ENCODE data around the gene UQCC3.
"Not testable (repeated sequence)": the region's sequence is repeated elsewhere in the genome, so short reads cannot be mapped to it uniquely, and the experiment has no call there.

Gene UQCC3

DNA sequence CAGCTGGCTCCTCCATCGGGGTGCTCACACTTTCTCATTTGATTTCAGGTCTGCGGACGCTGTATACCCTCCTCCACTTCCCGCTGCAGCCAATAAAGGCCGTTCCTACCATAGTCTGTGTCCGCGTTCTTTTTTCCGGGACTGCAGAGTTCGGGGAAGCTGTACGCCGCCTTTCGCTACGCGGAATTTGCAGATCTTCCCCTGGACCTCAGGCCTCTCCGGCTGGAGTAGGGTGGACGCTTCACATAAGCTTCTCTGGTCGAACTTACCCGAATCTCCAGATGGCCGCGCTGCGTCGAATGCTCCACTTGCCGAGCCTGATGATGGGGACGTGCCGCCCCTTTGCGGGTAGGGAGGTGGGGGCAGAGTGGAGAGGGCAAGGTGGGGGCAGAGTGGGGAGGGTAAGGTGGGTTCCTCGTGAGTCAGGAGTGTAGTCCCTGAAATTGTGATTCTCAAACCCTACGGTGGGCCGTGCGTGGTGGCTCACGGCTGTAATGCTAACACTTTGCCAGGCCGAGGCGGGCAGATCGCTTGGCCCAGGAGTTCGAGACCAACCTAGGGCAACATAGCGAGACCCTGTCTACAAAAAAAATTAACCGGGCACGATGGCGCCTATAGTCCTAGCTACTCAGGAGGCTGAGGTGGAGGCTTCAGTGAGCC, 5.7 kb upstream of the UQCC3 start:
- in situ Hi-C loops (cut with MboI; ENCODE audit: low sequenced_read_pairs) = no loop called here

DNA sequence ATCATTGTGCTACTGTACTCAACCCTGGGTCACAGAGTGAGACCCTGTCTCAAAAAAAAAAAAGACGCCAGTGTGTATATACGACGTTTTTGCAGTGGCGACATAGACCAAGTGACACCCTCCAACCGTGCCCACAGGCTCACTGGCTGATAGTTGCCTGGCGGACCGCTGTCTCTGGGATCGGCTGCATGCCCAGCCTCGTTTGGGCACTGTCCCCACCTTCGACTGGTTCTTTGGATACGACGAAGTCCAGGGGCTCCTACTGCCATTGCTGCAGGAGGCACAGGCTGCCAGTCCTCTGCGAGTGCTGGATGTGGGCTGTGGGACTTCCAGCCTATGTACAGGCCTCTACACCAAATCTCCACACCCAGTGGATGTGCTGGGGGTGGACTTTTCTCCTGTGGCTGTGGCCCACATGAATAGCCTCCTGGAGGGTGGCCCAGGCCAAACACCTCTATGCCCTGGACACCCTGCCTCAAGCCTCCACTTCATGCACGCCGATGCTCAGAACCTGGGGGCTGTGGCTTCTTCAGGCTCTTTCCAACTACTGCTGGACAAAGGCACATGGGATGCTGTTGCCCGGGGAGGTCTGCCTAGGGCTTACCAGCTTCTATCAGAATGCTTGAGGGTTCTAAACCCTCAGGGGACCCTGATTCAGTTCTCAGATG, 5.1 kb upstream of the UQCC3 start:
- in situ Hi-C loops (cut with MboI; ENCODE audit: low sequenced_read_pairs) = no loop called here

DNA sequence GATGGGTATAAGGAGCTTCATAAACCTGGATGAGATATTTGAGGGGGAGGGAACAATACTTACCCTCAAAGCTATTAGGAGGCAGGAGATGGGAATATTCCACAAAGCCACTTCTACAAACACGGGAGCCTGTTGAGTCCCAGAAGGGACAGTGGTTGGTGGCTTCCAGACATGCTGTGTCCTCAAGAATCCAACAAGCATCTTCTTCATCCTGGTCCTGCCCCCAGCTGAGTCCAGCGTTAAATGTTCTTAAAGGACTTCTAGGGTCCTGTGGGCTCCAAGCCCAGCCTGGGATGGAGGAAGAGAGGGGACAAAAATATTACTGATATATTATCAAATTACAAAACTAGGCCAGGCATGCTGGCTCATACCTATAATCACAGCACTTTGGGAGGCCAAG, 4.0 kb upstream of the UQCC3 start:
- in situ Hi-C loops (cut with MboI; ENCODE audit: low sequenced_read_pairs) = no loop called here

DNA sequence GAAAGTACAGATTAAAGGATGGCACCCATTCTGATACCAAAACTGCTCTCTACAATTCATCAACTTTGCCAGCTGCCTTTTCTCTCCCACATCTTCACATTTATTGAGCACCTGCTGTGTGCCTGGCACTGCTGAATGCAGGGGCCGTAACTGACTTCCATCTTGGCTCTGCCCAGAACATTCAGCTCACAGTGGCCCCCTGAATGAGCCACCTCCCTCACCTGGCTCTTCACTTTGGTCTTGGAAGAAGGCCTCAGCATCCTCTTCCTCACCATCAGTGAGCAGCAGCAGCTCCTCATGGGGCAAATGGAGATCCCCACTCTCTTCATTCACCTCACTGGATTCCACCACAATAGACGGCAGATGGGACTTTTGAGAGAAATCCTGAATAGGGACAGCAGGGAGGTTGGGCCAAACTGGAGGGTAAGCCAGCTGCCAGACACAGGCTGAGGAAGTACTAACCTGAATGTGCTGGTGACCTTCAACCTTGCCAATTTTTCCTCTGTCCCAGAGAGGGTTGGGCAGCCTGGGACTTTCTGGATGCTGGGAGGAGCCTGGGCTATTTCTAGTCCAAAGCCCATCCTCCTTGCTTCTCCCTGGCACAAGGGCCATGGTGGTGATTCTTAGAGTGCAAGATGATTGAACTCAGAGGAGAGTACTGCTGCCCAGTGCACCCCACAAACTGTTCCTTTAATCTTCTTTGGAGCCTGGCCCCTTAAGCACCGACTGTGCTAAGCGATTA, 1.9 kb upstream of the UQCC3 start:
- in situ Hi-C loops (cut with MboI; ENCODE audit: low sequenced_read_pairs) = no loop called here

DNA sequence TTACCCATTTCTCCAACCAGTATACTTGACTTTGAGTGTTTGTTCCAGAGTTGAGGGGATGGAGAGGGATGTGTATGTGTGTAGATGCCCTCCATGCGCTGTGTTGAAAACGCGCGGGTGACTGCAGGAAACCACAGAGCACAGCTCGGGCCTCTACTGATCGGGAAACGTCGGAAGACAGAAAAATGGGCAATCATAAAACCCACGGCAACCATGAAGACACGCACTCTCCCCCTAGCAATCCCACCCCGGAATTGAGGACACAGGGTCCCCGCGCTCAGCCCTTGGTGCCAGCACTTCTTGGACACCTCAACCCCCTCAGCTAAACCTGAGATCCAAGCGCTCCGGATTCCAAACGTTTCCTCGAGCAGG, 251 bp upstream of the UQCC3 start:
- in situ Hi-C loops (cut with MboI; ENCODE audit: low sequenced_read_pairs) = no loop called here

DNA sequence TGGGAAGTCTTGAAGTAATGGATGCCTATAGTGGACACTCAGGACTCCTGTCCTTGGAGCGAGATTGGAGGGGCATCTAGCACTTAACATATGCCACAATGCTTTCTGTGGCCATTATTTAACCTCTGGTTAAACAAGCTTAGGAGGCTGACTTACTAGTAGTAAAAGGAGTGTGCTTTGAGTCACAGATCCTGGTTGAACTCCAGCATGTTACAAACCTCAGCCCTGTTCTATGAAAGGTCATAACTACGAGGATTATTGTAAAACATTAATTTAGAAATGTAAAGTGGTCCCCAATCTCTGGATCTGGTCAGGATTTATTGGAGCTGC, 1.7 kb downstream of the UQCC3 start:
- in situ Hi-C loops (cut with MboI; ENCODE audit: low sequenced_read_pairs) = no loop called here

DNA sequence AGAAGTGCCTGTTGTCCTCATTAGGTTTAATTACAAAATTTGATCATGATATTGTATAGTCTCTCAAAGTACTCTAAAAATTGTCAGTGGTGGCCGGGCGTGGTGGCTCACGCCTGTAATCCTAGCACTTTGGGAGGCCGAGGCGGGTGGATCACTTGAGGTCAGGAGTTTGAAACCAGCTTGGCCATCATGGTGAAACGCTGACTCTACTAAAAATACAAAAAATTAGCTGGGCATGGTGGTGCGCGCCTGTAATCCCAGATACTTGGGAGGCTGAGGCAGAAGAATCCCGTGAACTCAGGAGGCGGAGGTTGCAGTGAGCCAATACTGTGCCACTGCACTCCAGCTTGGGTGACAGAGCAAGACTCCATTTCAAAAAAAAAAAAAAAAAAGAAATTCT, 3.9 kb downstream of the UQCC3 start:
- in situ Hi-C loops (cut with MboI; ENCODE audit: low sequenced_read_pairs) = not testable (repeated sequence)

DNA sequence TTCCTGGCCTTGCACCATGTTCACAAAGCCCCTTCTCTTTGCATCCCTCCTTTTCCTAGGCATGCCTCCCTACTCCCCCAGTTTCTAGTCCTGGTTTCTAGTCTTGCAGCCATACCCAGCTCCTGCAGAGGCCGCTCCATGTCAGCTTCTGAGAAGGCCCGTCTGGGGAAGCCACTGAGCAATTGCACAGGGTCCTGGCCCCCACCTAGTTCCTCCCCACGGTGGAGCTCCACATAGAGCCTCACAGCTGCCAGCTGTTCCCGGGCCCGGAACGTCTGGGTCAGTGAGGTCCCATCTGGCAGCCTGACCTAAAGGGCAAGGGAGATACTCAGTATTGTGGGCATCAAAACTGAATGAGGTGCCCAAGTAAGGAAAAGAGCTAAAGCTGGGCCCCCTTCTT, 5.2 kb downstream of the UQCC3 start:
- in situ Hi-C loops (cut with MboI; ENCODE audit: low sequenced_read_pairs) = no loop called here

DNA sequence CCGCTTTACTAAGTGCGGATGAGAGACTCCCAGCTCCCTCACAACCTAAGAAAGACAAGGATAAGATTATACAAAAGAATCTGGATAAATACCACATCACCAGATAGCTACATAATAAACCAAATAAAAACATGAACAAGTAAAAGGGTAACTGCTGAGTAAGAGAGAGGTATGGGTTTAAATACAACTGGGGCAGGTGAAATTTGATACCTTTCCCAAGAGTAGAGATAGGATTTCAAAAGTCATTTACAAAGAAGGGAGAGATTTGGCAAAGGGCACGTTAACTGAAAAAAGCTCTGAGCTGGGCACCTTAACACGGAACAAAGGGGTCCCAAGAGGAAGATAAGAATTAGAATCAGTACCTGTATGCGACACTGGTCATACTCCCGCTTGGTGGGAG, 5.7 kb downstream of the UQCC3 start:
- in situ Hi-C loops (cut with MboI; ENCODE audit: low sequenced_read_pairs) = no loop called here

DNA sequence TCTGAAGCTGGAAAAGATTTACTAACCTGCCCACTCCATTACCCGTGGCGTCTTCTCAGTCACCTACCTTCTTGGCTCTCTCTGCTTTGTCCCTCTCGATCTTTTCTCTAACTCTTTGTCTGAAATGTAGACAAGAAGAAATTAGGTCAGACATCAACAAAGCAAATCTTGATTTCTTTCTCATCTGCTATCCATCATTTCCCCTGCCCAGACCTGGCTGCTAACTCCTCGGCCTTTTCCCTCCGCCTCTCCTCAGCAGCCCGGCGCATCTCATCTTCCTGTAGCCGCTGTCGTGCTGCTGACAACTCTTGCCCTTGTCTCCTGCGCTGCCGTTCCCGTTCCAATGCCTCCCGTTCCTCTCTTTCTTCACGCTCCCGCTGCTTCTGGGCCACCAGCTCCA, 6.2 kb downstream of the UQCC3 start:
- in situ Hi-C loops (cut with MboI; ENCODE audit: low sequenced_read_pairs) = no loop called here

DNA sequence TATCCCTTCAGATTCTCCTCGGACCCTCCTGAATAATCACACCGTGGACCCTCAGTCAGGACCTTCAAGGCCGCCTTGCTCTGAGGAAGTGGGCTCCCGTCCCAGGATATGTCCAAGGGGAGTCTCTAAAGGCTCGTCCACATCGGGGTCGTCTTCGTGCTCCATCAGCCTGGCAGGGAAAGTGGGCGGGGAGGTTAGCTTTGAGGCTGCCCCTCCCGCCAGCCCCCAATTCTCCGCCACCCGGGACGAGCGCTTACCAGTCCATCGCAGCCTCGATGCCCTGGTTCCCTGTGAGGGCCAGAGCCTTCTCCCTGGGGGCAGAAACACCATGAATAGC, 6.9 kb downstream of the UQCC3 start:
- in situ Hi-C loops (cut with MboI; ENCODE audit: low sequenced_read_pairs) = no loop called here

DNA sequence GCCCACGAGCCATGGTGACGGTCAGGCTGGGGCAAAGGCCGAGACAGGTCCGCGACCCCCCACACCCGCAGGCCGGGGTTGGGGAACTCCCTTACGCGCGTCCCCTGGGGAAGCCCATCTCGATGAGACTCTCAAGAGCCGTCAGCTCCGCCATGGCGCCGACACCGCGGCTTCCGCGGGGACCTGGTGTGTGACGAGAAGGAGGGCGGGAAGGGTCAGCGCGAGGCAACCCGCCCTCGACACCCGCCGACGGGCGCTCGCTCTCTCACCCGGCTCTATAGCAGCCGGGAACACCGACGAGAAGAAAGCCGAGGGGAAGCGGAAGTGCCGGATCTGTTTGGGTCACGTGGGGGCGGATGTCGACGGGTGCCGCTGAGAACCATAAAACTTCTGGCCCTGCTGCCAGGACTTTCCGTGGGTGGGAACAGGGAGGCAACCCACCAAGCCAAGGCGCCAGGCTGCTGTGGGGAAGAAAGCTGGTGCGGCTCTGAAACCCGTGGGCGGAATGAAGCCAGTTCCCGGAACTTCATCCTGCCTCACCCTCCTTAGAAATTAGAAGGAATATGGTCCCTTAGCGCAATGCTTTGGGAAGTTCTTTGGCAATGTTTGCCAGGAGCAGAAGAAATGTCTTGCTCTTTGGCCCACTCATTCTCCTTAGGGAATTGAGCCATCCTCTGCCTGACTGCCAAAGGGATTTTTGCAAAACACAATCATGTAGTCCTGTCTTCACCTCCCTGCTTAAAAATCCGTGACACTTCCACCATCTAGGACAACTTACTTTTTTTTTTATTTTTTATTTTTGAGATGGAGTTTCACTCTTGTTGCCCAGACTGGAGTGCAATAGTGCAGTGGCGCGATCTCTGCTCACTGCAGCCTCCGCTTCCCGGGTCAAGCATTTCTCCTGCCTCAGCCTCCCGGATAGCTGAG, 7.6 kb downstream of the UQCC3 start, which contains the start of gene UBXN1:
UBXN1 (minus strand) TSS at position 304 of the 927 bp plus-strand sequence; CDS start at position 154, 150 bp downstream.
- in situ Hi-C loops (cut with MboI; ENCODE audit: low sequenced_read_pairs) = no loop called here

DNA sequence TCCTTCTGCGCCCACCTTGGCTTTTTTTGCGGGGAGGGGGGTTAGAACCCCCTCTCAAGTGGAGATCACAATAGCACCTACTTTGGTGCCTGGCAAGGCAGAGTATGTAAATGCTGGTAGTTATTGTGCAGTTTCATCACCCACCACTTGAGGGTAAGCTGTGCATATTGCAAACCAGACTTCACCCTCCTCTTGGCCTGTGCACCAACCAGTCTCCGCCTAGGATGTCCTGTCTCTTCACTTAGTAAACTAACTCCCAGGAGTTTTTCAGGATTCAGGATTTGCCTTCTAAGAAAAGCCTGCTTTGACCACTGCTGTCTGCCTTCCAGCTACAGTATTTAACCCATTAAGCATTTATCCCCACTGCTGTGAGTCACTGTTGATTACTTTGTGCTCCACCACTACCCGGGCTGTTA, 9.4 kb downstream of the UQCC3 start:
- in situ Hi-C loops (cut with MboI; ENCODE audit: low sequenced_read_pairs) = no loop called here

DNA sequence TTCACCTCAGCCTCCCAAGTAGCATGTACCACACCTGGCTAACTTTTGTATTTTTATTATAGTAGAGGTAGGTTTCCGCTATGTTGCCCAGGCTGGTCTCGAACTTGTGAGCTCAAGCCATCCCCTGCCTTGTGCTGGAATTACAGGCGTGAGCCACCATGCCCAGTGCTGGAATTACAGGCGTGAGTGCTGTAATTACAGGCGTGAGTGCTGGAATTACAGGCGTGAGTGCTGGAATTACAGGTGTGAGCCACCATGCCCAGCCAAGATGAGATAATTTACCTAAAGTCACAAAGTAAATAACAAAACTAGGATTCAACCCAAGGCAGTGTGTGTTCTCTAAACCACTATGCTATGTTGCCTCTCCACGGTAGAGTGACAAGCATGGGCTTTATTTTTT, 11.0 kb downstream of the UQCC3 start:
- in situ Hi-C loops (cut with MboI; ENCODE audit: low sequenced_read_pairs) = no loop called here

DNA sequence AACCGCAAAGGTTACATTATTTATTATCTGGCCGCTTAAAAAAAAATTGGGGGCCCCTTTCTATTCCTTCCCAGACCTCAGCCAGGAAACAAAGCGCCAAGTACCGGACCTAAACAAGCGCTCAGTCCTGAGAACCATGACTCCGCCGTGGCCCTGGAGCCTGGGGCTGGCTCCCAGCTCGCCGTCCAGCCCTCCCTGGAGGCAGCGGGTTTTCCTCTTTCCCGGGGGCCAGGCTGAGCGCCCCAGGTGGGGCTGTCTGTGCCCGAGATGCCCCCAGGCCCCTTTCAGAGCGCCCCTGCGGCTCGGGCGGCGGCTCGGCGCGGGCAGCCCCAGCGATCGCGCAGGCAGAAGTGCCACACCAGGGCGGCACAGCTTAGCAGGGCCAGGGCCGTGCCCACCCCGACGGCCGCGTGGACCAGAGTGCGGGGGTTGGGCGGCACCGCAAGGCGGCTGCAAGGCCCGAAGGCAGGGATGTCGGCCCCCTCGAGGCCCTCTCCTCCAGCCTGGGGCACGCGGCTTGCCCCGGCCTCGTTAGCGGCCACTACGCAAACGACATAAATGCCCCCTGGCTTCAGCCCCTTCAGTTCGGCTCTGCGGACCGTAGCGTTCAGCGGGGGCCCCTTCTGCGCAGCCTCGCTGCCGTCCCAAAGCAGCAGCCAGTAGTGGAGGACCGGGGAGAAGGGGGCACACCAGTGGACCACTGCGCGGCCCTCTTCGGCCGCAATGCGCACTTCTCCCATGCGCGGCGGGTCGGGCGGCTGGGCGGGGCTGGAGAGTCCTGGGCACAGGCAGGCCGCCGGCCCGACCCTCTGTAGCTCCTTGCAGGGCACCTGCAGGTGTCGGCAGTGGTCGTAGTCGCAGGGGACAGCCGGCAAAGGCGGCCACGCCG, 16.3 kb downstream of the UQCC3 start:
- in situ Hi-C loops (cut with MboI; ENCODE audit: low sequenced_read_pairs) = no loop called here

DNA sequence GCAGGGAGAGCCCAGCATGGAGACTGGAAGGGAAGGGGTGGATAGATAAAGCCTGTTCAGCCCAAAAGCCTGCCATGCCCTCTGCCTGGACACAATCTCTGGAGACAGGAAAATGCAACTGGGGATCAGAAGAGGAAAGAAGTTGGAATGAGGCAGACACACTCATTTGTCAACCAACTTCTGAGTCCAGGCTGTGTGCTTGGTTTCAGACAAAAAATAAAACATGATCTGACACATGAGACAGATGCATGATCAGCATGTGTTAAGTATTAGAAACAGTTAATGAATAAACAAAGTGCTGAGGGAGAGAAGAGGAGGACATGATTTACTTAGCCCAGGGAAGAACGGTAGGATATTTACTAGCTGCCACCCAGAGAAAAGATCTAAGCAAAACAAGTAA, 17.0 kb downstream of the UQCC3 start:
- in situ Hi-C loops (cut with MboI; ENCODE audit: low sequenced_read_pairs) = no loop called here

DNA sequence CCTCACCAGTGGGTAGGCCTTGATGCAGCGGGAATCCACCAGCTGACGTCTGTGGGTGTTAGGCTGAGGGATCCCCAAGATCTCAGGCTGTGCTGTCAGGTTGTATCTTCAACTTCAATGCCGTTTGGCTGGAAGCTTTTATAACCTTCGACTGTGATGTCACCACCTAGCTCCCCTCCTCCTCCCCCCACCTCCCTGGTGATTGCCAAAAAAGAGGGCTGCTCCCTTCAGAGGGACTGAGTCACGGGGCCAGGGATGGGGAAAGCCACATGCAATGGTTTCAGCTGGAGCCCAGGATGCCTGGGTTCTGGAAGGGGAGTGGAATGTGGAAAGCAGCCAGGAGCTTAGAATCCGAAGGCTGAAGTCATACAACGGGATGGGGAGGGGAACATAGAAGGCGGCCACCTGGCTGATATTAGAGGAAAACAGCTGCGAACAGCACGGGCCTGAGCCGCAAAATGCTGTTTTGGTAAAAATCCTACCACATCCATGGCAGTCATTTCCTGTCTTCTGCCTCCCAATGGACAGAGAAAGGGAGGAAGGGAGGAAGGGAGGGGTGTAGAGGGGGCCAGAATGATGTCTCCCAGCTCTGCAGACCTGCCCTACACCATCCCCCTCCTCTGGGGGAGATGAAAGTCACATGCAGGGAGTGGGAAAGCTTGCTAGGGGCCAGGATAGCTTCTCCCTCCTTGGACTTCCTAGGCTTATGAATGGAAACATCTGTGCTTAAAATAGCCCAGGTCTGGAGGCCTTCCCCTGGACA, 18.1 kb downstream of the UQCC3 start, which contains the start of gene LRRN4CL:
LRRN4CL (minus strand) TSS at position 110 of the 763 bp plus-strand sequence. CDS start 1,022 bp downstream, outside the sequence.
- in situ Hi-C loops (cut with MboI; ENCODE audit: low sequenced_read_pairs) = loop anchor here (10.0 kb wide), 1 partner anchor 275 kb away; the partner anchor contains the start of gene SCGB1A1

DNA sequence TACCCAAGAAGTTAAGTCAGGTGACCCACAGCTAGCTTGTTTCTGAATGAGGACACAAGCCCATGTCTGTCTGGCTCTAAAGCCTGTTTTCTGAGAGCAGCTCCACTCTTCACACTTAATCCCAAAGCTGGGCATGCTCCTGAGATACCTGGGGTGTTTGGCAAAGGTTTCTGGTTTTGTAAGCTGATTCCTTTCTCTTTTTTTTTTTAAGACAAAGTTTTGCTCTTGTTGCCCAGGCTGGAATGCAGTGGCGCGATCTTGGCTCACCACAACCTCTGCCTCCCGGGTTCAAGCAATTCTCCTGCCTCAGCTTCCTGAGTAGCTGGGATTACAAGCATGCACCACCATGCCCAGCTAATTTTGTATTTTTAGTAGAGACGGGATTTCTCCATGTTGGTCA, 22.2 kb downstream of the UQCC3 start:
- in situ Hi-C loops (cut with MboI; ENCODE audit: low sequenced_read_pairs) = loop anchor here (10.0 kb wide), 1 partner anchor 279 kb away; the partner anchor contains the start of gene SCGB1A1
